UCSD-AML1 (cell line): ENCODE data around the gene PLCB1.

Source experiments
- DNase-seq: peaks from one replicate; lab custom pipeline; 2025; ENCODE audit not compliant: unreplicated experiment; lab: John Stamatoyannopoulos, UW

PLCB1 gene

GRCh38 chr20:8208226-8208625 lies 76.2 kb downstream of the PLCB1 start:
- DNase-seq = no peak

GRCh38 chr20:8209061-8209460 lies 77.0 kb downstream of the PLCB1 start:
- no peak for DNase-seq

GRCh38 chr20:8210749-8211148 lies 78.7 kb downstream of the PLCB1 start:
- no peak for DNase-seq

GRCh38 chr20:8212286-8212685 lies 80.2 kb downstream of the PLCB1 start:
- DNase-seq = no peak

- no peak for DNase-seq
Measured at GRCh38 chr20:8213270-8213669, 81.2 kb downstream of the PLCB1 start.

- DNase-seq = no peak
Measured at GRCh38 chr20:8213831-8214587, 81.9 kb downstream of the PLCB1 start.

GRCh38 chr20:8215361-8215781 lies 83.3 kb downstream of the PLCB1 start:
- DNase-seq = no peak

- DNase-seq = no peak
Measured at GRCh38 chr20:8216375-8217200, 84.5 kb downstream of the PLCB1 start.

- DNase-seq = no peak
Measured at GRCh38 chr20:8218861-8219260, 86.8 kb downstream of the PLCB1 start.

GRCh38 chr20:8219403-8219802 lies 87.3 kb downstream of the PLCB1 start:
- DNase-seq = no peak

- no peak for DNase-seq
Measured at GRCh38 chr20:8220716-8221115, 88.7 kb downstream of the PLCB1 start.

- no peak for DNase-seq
Measured at GRCh38 chr20:8221887-8222419, 89.9 kb downstream of the PLCB1 start.

- no peak for DNase-seq
Measured at GRCh38 chr20:8223091-8223870, 91.2 kb downstream of the PLCB1 start.

GRCh38 chr20:8225658-8226057 lies 93.6 kb downstream of the PLCB1 start:
- no peak for DNase-seq

GRCh38 chr20:8226106-8226505 lies 94.0 kb downstream of the PLCB1 start:
- no peak for DNase-seq

- DNase-seq = no peak
Measured at GRCh38 chr20:8227293-8227692, 95.2 kb downstream of the PLCB1 start.

- DNase-seq = no peak
Measured at GRCh38 chr20:8228315-8228714, 96.2 kb downstream of the PLCB1 start.

- no peak for DNase-seq
Measured at GRCh38 chr20:8229090-8229489, 97.0 kb downstream of the PLCB1 start.

- DNase-seq = no peak
Measured at GRCh38 chr20:8231038-8231437, 99.0 kb downstream of the PLCB1 start.

GRCh38 chr20:8232332-8232731 lies 100.3 kb downstream of the PLCB1 start:
- DNase-seq = no peak

GRCh38 chr20:8234580-8234979 lies 102.5 kb downstream of the PLCB1 start:
- DNase-seq = no peak
